Measurements from ENCODE around the gene BRD3. TPM values are rescaled to one million over a fixed set of nuclear protein-coding genes. Genes with fewer than 3 reads are reported as not detected.

BRD3 gene
- total RNA-seq, 1 experiment from 2014 or later, result 57.5 TPM

DNA sequence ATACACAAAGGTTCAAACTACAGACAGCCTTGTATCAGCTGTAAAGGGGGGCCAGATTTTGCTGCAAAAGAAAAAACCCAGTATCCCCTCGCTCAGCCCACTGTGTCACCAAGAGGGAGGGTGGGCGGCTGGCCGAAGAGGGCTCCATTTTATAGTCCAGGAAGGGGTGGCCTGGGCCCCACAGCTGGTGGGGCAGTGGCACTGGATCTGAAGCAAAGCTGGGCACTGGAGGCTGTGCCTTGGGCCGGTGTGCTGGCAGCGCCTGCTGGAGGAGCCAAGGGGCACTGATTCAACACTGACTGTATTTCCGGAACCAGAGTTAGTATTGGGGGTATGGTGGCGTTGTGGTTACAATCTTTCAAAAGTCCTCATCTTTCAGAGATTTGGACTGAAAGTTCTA, 9.1 kb downstream of the BRD3 start:
- Mint-ChIP-seq H3K27me3 (ENCODE audit: insufficient read depth, unreplicated experiment) (no peaks in the 10 kb centered on the region), H3K27ac (ENCODE audit: unreplicated experiment) (peak overlapping the region; percentile 73), H3K4me1 (ENCODE audit: low read depth, unreplicated experiment) (no peaks in the 10 kb centered on the region), H3K36me3 (ENCODE audit: insufficient read depth, unreplicated experiment) (peaks cover 21% of the 10 kb centered on the region), H3K9me3 (ENCODE audit: unreplicated experiment) (no peaks in the 10 kb centered on the region), H3K4me3 (ENCODE audit: unreplicated experiment) (no peak overlapping the region)
- TF ChIP-seq, protein P1, sequence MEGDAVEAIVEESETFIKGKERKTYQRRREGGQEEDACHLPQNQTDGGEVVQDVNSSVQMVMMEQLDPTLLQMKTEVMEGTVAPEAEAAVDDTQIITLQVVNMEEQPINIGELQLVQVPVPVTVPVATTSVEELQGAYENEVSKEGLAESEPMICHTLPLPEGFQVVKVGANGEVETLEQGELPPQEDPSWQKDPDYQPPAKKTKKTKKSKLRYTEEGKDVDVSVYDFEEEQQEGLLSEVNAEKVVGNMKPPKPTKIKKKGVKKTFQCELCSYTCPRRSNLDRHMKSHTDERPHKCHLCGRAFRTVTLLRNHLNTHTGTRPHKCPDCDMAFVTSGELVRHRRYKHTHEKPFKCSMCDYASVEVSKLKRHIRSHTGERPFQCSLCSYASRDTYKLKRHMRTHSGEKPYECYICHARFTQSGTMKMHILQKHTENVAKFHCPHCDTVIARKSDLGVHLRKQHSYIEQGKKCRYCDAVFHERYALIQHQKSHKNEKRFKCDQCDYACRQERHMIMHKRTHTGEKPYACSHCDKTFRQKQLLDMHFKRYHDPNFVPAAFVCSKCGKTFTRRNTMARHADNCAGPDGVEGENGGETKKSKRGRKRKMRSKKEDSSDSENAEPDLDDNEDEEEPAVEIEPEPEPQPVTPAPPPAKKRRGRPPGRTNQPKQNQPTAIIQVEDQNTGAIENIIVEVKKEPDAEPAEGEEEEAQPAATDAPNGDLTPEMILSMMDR (IDR thresholded peaks at IDR 0.05; ENCODE audit: insufficient read depth in 1 of 2, low read depth in 1 of 2, low read length in 1 of 2, severe bottlenecking in 1 of 2, unreplicated experiment in 1 of 2), result no peak
- no peaks in the 10 kb centered on the region for H3K9me3 ChIP-seq
- H3K4me3 ChIP-seq (ENCODE audit: low read depth, low read length), result no peak overlapping the region
- POLR2A ChIA-PET, result no interaction called here
- H3K4me1 ChIP-seq, result no peaks in the 10 kb centered on the region
- intact Hi-C loops (cut with micrococcal nuclease; ENCODE audit: unreplicated experiment), result no loop called here
- CTCF ChIA-PET, result no interaction called here
- no peak for DNase-seq
- H3K36me3 ChIP-seq (ENCODE audit: control insufficient read depth, insufficient read depth, low read length), result no peaks in the 10 kb centered on the region
- BruUV-seq (replicated peaks), result no TSS peak
- H3K27me3 ChIP-seq (replicated peaks; ENCODE audit: control insufficient read depth, insufficient read depth, low read length), result no peaks in the 10 kb centered on the region

DNA sequence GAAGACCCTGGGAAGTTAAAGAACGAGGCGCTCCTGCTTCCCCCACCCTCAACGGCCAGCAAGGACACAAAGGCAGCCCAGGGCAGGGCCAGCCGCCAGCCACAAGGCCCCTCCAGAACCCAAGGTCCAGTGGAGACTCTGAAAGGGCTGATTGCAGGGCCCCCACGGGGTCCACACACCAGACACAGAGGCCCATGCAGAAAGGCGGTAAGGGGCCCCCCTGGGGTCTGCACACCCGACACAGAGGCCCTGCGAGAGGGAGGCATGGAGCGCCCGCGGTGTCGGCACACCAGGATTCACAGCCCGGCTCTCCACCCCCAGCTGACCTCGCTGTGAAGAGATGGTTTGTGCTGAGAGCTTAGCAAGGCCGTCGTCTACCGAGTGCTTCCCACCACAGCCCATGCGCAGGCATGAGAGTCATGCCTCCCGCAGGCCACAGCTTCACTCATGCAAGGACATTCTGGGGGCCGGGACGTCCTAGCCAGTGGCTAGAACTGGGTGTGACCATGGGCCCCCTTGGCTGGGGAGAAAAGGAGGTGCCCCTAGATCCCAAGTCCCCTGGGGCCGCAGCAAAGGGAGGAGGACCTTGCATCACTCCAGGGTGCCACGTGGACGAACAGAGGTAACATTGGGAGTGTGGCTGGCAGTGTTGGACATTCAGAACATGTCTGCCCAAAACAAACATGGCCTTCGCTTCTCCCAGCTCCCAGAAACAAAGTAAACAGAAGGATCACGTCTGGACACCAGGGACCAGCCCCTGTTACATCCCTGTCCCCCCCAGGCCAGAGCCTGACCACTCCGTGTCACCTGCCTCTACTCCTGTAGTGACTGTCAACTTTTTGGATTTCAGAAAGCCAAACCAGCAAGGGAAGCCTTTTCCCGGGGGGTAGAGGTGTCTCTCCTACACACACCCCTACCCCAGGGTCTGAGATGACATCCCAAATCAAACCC, 9.8 kb downstream of the BRD3 start:
- no peaks in the 10 kb centered on the region for H3K4me1 ChIP-seq
- TF ChIP-seq, protein P1 (IDR thresholded peaks at IDR 0.05; ENCODE audit: insufficient read depth in 1 of 2, low read depth in 1 of 2, low read length in 1 of 2, severe bottlenecking in 1 of 2, unreplicated experiment in 1 of 2), result no peak
- no peaks in the 10 kb centered on the region for H3K27me3 ChIP-seq (replicated peaks; ENCODE audit: control insufficient read depth, insufficient read depth, low read length)
- ChIA-PET CTCF (no interaction called here), POLR2A (no interaction called here)
- H3K9me3 ChIP-seq, result no peaks in the 10 kb centered on the region
- Mint-ChIP-seq H3K4me3 (ENCODE audit: unreplicated experiment) (no peak overlapping the region), H3K9me3 (ENCODE audit: unreplicated experiment) (no peaks in the 10 kb centered on the region), H3K27ac (ENCODE audit: unreplicated experiment) (peak overlapping the region; percentile 73), H3K36me3 (ENCODE audit: insufficient read depth, unreplicated experiment) (peaks cover 18% of the 10 kb centered on the region), H3K4me1 (ENCODE audit: low read depth, unreplicated experiment) (no peaks in the 10 kb centered on the region), H3K27me3 (ENCODE audit: insufficient read depth, unreplicated experiment) (no peaks in the 10 kb centered on the region)
- peaks cover 1% of the 10 kb centered on the region; the same call in 1 of the 2 replicates for H3K36me3 ChIP-seq (ENCODE audit: control insufficient read depth, insufficient read depth, low read length)
- intact Hi-C loops (cut with micrococcal nuclease; ENCODE audit: unreplicated experiment), result no loop called here
- BruUV-seq (replicated peaks), result no TSS peak
- peak in 1 of 2 experiments; percentile 22 for DNase-seq
- no peak overlapping the region for H3K4me3 ChIP-seq (ENCODE audit: low read depth, low read length)

- BruUV-seq (replicated peaks), result no TSS peak
- Mint-ChIP-seq H3K27me3 (ENCODE audit: insufficient read depth, unreplicated experiment) (no peaks in the 10 kb centered on the region), H3K4me1 (ENCODE audit: low read depth, unreplicated experiment) (no peaks in the 10 kb centered on the region), H3K27ac (ENCODE audit: unreplicated experiment) (no peak overlapping the region), H3K36me3 (ENCODE audit: insufficient read depth, unreplicated experiment) (peaks cover 22% of the 10 kb centered on the region), H3K9me3 (ENCODE audit: unreplicated experiment) (no peaks in the 10 kb centered on the region), H3K4me3 (ENCODE audit: unreplicated experiment) (no peak overlapping the region)
- Histone ChIP-seq H3K27me3 (replicated peaks; ENCODE audit: control insufficient read depth, insufficient read depth, low read length) (no peaks in the 10 kb centered on the region), H3K4me1 (no peaks in the 10 kb centered on the region), H3K9me3 (no peaks in the 10 kb centered on the region), H3K4me3 (ENCODE audit: low read depth, low read length) (no peak overlapping the region), H3K36me3 (ENCODE audit: control insufficient read depth, insufficient read depth, low read length) (peaks cover 1% of the 10 kb centered on the region; the same call in 1 of the 2 replicates)
- ChIA-PET POLR2A (no interaction called here), CTCF (no interaction called here)
- intact Hi-C loops (cut with micrococcal nuclease; ENCODE audit: unreplicated experiment), result no loop called here
- DNase-seq, result no peak
- TF ChIP-seq, protein P1 (IDR thresholded peaks at IDR 0.05; ENCODE audit: insufficient read depth in 1 of 2, low read depth in 1 of 2, low read length in 1 of 2, severe bottlenecking in 1 of 2, unreplicated experiment in 1 of 2), result no peak
Observed at GRCh38 chr9:134057307-134057657, 10.5 kb downstream of the BRD3 start.
